Adrenal gland (tissue), 5 donors: ENCODE measurements around the gene AIFM2.

Experiments used
- CTCF ChIP-seq, 6 experiments: fragments of 450-650 bp in 4 of 6; fragments of 200-600 bp in 2 of 6; sonication (generic) in 1 of 6; IDR thresholded peaks; 1 replicate in 5 of 6; 2 replicates in 1 of 6; pipeline versions ENCODE4 v1.5.1 to v1.8.0; 2016 to 2021; ENCODE audit warnings: antibody characterized with exemption in 6 of 6, mild to moderate bottlenecking in 2 of 6, moderate library complexity in 1 of 6
- POLR2A ChIP-seq, 2 donors: fragments of 450-650 bp; IDR thresholded peaks; one replicate each; pipeline ENCODE4 v1.6.1; 2017; ENCODE audit warnings: antibody characterized with exemption in 2 of 2, mild to moderate bottlenecking in 2 of 2, moderate library complexity in 1 of 2
- donor health status: DM: no; HTN: no; CAD: no.

DNA sequence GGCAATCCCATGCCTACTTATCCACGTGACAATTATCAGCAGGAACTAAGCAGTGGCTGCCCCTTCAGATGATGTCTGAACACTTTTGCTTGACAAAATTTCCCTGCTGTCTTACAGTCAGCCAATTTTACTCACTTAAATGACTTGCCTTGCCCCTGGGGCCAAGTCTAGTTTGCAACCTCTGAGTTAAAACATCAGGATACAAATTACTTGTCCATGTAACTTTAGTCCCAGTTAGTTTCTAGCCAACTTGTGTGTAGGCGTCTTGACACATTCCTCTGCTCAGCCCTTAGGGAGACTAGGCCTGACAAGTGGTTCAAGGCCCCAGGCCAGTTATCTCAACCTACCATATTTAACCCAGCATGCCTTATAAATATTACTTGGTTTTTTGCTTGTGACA is 25.5 kb upstream of the AIFM2 start:
- TF ChIP-seq POLR2A (IDR thresholded peaks at IDR 0.05) = no peak
- TF ChIP-seq CTCF (IDR thresholded peaks at IDR 0.05) = no peak
